HG03103 (cell line): ENCODE data around the gene FATE1.
A peak's percentile ranks its signal among the peaks of the same experiment; 100 is the strongest.

Experiments
- ATAC-seq: cut with Tn5 transposase; IDR thresholded peaks from one replicate; pipeline ENCODE4 v1.9.1; 2021; ENCODE audit warnings: low read depth; ENCODE audit not compliant: unreplicated experiment

Gene FATE1

DNA sequence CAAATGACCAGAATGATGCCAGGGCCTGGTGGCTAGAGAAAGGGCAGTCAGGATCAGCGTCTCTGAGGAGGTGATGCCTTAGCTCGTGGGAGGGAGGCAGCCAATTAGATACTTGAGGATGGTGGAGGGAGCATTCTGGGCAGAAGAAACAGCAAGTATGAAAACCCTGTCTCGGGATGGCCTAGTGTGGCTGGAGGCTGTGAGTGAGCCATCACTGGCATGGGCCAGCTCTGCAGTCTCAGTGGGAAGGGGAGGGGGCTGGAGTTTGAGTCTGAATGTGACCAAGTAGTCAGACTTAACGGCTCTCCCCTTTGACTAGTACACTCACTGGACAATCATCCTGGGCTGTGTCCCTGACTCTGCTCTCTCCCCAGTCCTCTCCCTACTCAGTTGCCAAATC is 25.8 kb downstream of the FATE1 start:
- no peak for ATAC-seq

DNA sequence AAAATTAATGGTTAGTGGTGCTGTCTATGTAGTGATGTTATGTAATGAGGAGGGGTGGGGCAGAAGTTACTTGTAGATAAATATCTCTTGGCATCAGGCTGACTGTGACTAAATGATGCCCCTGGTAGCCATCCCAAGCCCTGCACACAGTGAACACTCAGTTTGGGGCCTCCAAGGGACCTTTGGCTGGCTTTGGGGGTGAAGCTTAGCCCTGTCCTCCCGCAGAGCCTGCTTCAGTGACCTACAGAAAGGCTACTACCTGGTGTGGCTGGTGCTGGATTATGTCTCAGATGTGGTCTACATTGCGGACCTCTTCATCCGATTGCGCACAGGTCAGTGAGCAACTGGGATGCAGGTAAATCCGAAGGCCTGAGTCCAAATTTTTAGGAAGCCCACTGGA is 26.5 kb downstream of the FATE1 start:
- no peak for ATAC-seq

DNA sequence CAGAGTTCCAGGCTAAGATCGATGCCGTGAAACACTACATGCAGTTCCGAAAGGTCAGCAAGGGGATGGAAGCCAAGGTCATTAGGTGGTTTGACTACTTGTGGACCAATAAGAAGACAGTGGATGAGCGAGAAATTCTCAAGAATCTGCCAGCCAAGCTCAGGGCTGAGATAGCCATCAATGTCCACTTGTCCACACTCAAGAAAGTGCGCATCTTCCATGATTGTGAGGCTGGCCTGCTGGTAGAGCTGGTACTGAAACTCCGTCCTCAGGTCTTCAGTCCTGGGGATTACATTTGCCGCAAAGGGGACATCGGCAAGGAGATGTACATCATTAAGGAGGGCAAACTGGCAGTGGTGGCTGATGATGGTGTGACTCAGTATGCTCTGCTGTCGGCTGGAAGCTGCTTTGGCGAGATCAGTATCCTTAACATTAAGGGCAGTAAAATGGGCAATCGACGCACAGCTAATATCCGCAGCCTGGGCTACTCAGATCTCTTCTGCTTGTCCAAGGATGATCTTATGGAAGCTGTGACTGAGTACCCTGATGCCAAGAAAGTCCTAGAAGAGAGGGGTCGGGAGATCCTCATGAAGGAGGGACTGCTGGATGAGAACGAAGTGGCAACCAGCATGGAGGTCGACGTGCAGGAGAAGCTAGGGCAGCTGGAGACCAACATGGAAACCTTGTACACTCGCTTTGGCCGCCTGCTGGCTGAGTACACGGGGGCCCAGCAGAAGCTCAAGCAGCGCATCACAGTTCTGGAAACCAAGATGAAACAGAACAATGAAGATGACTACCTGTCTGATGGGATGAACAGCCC is 28.0 kb downstream of the FATE1 start:
- ATAC-seq, result no peak

DNA sequence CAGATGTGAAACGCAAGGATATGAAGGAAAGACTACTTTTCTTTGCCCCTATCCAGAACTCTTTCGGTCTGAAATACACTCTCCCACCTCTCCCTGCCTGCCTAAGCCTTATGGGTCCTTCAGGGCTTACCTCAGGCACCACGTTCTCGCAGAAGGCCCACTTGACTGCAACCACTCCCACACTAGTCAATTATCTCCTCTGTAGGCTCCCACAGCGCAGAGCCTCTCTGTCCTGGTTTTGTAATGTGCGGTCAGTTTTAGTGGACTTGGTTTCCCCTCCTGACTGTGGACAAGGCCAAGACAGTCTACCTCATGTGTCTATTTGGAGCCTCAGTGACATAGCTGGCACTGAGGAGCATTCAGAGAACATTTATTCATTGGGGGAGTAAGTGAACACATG is 29.8 kb downstream of the FATE1 start:
- no peak for ATAC-seq

DNA sequence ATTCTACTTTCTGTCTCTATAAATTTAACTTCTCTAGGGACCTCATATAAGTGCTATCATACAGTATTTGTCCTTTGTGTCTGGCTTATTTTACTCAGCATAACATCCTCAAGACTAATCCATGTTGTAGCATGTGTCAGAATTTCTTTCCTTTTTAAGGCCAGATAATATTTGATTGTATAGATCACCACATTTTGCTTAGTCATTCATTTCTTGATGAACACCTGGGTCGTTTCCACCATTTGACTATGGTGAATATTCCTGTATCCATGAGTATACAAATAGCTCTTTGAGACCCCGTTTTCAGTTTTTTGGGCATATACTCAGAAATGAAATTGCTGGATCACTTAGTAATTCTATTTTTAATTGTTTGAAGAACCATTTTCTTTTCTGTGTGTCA is 30.7 kb downstream of the FATE1 start:
- no peak for ATAC-seq

DNA sequence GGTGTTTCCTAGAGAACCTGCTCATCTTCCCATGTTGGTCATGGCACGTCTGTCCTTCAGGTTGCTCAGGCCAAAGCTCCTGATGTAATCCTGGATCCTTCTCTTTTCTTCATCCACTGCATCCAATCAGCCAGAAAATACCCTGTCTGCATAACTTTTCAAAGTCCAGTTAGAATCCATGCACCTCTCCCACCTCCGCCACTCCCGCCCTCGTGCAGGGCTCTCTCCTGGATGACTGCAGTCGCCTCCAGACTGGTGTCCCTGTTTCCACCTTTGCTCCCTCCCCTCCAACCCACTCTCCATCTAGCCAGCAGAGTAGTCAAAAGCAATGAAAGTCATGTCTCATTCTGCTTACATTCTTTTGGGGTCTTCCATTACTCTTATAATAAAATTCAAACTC is 34.7 kb downstream of the FATE1 start:
- no peak for ATAC-seq

DNA sequence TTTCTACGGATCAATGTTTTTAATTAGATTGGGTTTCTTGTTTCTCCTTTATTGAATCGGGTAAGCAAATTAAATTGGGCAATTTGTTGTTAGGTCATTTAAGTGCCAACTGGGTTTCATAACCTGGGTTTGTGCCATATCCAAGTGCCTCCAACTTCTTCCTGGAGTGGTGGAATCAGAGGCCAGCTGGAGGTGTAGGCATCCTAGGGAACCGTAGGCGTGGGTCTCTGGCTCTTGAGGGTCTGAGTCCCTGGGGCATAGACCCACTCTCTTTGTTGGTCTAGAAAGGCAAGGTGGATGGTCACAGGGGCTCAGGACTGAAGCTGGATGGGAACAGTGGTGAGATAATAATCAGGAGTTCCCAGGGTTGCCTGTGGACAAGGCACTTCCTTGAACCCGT is 37.0 kb downstream of the FATE1 start:
- no peak for ATAC-seq

DNA sequence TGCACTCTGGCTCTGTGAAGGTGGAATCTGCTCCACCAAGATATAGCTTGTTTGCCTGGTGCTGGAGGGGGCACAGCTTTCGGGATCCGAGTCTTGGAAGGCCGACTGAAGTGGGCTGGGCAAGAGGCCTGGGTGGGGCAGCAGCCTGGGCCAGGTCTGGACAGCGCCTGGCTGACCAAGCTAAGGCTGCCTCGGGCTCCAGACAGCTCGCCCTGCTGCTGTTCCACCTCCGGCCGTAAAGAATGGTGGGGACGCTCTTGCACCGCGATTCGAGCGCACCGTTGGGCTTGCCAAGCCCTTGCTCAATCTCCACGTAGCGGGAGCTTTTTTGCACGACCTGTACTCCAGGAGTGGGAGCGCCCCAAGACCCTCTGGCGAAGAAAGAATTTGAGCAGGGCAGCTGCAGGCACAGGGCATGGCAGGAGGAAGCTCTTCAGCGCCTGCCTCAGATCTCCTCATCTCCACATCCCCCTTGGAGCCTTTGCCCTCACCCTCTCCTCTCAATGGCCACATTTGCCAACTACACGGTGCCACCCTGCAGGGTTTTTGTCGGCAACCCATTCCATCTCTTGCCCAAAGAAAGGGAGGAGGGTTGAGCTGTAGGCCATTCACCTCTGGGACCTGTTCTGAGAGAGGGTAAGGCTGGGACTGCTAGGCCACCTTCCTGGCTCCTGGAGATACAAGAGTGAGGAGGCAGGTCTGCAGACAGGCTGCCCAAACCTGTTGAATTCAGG is 37.6 kb downstream of the FATE1 start:
- peak; percentile 76 for ATAC-seq

DNA sequence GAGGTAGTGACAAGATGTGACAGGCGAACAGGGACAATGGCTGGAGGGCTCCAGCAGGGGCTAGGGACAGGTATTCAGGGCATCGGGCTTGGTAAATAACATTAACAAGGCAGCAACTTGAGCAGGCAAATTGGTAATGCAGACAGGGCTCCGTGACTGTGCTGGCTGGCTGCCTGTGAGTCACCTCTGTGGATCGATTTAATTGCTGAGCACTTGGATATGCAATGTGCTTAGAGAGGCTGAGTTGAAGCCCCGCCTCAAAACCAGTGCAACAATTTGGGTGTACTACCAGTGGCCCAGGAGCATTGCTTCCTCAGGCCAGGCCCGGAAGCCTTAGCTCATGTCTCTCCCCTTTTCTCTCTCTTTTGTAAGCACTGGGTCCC is 38.2 kb downstream of the FATE1 start:
- no peak for ATAC-seq

DNA sequence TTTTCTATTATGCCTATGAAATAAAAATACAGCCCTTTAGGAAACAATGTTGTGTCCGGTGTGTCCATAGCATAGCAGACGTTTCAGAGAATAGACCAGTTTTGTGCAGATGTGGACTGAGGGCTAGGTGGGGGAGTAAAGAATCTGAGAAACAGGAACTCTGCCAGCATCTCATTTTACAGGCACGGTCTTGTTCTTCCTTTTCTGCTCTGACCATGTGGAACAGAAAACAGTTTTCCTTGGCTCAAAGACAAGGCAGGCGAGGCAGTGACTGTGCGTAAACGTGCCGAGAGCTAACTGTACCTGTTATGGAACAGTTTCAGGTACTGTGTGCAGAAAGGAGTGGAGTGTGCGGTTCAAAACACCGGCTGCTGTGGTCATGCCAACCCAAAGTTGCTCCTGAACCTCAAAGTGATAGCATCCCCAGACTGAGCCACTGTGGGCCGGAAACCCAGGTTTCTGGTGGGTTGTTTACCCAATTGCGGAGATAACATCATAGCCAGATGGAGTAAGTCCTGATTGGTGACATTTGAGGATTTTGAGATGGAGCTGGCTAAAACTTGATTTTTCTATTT is 38.9 kb downstream of the FATE1 start:
- ATAC-seq, result no peak

DNA sequence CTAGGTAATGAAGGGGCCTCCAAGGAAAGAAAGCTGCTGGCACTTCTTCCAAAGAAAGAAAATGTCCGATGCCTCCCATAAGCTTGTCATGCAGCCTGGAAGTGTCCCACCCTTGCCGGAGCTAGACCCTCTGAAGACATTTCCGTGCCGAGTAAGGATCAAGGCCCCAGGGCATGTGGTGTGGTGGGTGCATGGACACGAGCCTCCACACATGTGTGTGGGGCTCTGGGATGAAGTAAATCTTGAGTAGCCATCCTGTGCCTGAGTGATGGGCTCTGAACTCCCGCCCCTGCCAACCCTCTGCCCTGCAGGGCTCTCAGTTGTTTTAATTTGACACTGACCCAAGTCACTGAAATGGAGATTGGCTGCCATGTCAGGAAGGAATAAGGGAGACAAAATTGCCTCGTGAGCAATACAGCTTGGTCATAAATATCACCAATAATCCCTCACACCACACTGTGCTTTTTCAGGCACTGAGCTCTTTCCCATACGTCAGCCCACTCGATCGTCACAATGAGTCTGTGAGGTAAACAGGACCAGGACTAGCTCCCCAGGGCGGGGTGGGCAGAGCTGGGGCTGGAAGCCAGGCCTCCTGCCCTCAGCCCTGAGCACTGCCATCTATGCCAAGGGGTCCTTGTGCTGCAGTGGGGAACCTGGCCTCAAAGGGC is 43.3 kb downstream of the FATE1 start:
- no peak for ATAC-seq

DNA sequence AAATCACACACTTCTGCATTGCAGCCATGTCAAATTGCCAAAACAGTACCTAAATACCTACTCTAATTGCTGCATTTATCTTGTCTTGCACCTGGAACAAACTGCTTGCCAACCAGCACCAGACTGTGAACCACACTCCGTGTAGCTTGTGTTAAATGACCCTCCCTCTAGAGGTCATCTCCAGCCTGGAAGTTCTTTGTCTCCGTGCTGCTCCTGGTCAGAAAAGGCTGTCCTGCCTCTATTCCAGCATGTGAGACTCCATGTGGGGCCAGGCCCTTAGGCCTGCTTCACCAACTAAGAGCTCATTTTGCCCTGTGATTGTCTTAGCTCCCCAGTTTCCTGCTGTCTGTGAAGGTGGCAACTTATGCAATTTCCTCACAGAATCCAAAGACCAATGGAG is 47.0 kb downstream of the FATE1 start:
- ATAC-seq, result no peak

DNA sequence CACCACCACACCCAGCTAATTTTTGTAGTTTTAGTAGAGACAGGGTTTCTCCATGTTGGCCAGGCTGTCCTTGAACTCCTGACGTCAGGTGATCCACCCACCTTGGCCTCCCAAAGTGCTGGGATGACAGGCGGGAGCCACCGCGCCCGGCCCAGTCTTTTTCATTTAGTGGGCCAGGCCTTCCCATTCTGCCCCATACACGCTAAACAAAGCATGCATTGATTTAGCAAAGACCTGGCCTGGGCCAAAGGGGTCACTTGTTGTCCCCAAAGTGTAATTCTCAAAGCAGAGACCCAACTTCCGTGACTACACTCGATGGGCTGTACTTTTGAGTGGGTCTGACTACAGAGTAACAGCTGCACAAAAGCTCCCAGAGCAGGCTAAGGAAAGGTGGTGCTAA is 47.9 kb downstream of the FATE1 start:
- ATAC-seq, result no peak

DNA sequence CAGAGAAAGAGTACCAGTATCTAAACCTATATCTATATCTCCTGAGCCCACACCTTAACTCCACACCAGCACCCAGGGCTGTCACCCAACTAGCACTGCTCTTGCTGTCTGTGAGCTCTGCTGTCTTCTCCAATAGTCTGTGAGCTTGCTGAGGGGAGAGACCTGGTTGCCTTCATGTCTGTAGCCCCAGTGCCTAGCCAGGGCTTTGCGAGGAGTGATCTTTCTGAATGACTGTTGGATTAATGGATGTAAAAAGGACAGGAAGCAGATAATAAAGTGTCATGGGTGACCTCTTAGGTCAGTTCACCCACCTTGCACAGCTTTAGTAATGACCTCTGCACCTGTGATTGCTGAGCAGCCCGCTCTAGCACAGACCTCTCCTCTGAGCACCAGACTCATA is 49.2 kb downstream of the FATE1 start:
- no peak for ATAC-seq

DNA sequence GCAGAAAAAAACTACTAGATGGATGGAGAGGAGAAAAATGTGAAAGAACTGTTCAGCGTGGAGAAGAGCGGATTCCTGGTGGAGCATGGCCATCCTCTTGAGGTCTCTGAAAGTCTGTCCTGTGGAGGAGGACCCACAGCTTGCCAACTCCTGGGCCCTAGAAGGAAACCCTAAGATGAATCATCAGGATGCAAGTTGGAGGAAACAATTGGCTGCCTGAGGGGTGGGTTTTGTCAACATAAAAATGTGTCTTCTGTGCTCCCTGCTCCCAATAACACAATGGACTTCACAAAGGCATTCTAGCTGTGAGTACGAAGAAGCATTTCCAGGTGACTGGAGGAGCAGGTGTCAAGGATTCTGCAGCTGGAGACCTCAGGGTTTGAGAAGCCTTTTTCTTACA is 55.9 kb downstream of the FATE1 start:
- no peak for ATAC-seq
